NCI-H187 treated with DMSO at 0.1 percent for 48 hours (cell line): Measurements from ENCODE around the gene MIGA2.

Experiments
- DNase-seq: peaks from one replicate; lab custom pipeline; 2025; lab: John Stamatoyannopoulos, UW

Gene MIGA2

DNA sequence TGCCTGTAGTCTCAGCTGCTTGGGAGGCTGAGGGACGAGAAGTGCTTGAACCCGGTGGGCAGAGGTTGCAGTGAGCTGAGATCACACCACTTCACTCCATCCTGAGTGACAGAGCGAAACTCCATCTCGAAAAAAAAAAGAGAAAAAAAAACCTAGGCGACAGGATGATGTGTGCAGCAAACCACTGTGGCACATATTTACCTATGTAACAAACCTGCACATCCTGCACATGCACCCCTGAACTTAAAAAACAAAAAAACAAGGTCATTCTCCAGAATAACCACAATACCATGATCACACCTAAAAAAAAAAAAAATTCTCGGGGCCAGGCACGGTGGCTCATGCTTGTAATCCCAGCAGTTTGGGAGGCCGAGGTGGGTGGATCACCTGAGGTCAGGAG lies 37.0 kb downstream of the MIGA2 start:
- no peak for DNase-seq

DNA sequence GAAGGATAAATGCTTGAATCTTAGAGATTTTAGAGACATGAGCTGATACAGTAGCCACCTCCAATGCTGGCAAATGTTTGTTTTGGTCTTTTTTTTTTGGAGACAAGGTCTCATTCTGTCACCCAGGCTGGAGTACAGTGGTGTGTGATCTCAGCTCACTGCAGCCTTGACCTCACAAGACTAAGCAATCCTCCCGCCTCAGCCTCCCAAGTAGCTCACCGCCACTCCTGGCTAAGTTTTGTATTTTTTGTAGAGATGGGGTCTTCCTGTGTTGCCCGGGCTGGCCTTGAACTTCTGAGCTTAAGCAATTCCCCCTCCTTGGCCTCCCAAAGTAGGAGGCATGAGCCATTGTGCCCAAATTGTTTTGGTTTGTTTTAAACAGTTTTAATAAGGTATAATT lies 37.7 kb downstream of the MIGA2 start:
- no peak for DNase-seq

DNA sequence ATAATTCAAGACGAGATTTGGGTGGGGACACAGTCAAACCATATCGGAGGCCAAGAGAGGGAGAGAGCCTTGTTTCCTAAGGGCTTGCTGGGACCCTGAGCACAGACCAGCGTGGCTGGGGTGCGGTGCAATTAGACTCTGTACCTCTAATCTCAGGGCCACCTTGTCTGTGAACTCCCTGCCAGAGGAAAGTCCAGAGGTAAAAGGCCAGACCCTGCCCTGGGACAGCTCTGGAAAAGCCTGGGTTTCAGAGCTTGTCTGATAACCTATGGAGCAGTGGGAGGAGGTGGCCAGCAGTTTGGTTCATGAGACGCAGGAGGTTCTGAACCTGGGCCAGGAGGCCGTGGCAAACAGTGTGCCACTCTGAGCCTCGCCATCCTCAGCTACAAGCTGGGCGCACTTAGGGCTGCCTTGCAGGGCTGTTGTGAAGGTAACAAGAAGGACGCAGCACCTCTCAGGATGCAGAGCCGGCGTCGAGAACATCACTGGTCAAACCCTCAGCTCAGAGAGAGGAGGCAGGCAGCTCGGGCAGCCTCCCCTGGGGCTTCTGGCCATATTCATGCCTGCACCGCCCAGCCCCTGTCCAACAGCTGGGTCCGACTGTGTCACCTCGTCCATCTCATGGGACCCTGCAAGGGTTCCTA lies 39.7 kb downstream of the MIGA2 start:
- DNase-seq, result no peak

GRCh38 chr9:129076640-129077037 lies 40.2 kb downstream of the MIGA2 start:
- DNase-seq, result no peak

- no peak for DNase-seq
Measured at GRCh38 chr9:129077236-129077635, 40.8 kb downstream of the MIGA2 start.

GRCh38 chr9:129078691-129079503 lies 42.5 kb downstream of the MIGA2 start:
- DNase-seq, result no peak

DNA sequence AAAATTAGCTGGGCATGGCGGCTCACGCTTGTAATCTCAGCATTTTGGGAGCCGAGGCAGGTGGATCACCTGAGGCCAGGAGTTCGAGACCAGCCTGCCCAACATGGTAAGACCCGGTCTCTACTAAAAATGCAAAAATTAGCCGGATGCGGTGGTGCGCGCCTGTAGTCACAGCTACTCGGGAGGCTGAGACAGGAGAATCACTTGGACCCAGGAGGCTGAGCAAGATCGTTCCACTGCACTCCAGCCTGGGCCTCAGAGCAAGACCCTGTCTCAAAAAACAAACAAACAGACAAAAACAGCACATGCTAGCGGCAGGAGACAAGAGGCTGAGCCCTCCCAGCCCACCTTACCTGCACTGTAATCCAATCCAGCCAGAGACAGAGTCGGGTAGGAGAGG lies 43.4 kb downstream of the MIGA2 start:
- no peak for DNase-seq

DNA sequence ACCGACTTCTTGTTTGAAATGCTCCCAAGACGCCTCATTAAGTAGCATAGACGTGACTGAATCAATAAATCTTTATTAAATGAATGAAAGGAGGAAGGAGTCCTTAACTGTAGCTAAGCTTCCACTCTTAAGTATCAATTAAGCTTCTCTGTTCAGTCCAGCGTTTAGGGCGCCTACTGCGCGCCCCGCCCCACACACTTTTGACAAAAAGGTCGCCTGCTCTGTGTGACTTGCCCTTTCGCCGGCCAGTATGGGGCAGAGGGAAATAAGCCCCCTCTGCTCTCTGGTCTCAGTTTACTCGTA lies 43.8 kb downstream of the MIGA2 start:
- no peak for DNase-seq

- peak; percentile 74 for DNase-seq
Measured at GRCh38 chr9:129080601-129081387, 44.4 kb downstream of the MIGA2 start, which contains the start of gene DOLPP1. Gene DOLPP1 (plus strand): TSS chr9:129081111. CDS start chr9:129081132, 21 bp downstream.

DNA sequence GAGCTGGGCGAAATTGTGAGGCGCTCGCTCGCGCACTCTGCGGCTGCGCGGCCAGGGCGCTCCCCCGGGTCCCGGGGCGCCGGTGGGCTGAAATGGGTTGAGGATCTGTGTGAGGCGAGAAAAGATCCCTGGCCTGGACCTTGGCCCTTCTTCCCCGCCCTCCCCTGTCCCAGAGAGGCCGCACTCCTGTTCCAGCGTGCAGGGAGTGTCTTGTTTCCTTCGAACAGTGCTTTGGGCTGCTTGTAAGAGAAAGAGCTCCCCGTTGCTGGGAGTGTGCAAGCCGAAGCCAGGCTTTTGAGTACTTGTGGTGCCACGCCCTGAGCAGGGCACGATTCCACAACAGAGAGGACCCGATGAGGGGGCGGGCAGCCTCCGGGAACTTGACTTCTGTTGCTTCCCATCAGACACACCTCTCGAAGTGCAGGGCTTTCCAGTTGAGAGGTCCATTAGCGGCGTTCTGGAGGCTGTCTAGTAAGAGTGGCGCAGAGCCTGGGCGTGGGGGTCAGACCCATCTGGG lies 45.0 kb downstream of the MIGA2 start:
- no peak for DNase-seq

DNA sequence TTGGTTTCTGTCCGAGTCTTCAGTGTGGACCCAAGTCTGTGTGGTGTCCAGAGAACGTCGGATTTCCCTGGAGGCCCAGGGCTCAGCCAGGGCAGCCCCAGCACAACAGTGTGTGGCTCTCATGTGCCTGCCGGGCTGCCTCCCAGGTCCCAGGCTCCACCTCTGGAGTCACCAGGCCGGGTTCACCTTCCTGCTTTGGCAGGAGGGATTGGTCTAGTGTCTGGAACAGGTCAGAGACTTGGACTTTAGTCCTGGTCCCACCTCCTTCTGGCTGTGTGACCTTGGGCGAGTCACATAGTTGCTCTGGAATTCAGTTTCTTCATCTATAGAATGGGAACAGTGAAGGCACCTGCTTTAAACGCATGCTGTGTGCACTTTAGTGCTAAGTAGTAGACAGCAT lies 47.7 kb downstream of the MIGA2 start:
- DNase-seq, result no peak

- DNase-seq, result no peak
Measured at GRCh38 chr9:129089246-129089645, 52.8 kb downstream of the MIGA2 start.

GRCh38 chr9:129093602-129094386 lies 57.4 kb downstream of the MIGA2 start:
- no peak for DNase-seq

GRCh38 chr9:129094387-129095169 lies 58.2 kb downstream of the MIGA2 start:
- DNase-seq, result no peak

GRCh38 chr9:129095170-129095667 lies 58.8 kb downstream of the MIGA2 start:
- DNase-seq, result no peak

GRCh38 chr9:129095908-129096307 lies 59.5 kb downstream of the MIGA2 start:
- DNase-seq, result no peak

- DNase-seq, result no peak
Measured at GRCh38 chr9:129097671-129098306, 61.4 kb downstream of the MIGA2 start.

GRCh38 chr9:129098328-129098727 lies 61.9 kb downstream of the MIGA2 start:
- DNase-seq, result no peak

GRCh38 chr9:129100383-129101169 lies 64.2 kb downstream of the MIGA2 start:
- no peak for DNase-seq

DNA sequence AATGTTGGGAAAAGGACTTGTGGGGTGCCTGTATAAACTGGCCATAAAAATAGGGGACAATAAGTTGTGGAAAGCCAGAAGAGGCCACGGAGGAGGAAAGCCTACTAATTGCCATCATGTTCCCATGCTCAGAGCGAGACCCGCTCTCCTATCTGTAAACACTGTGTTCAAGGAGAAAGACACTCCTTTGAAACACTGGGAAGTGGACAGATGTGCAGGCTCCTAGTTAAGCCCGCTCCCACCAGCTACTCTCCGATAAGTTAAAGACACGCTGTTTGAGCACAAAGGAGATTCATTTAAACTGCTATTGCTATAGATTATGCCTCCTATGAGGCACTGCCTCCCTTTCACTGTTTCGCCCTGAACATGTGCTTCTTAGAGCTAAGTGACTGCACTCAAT lies 64.9 kb downstream of the MIGA2 start:
- DNase-seq, result no peak
